ENCODE measurements around the gene BRCA1.

BRCA1 gene

GRCh38 chr17:43034894-43035293 is 90.3 kb downstream of the BRCA1 start:
- Mint-ChIP-seq H3K4me1 (peaks cover 59% of the 10 kb centered on the region), H3K27ac (peak overlapping the region; percentile 98), H3K27me3 (ENCODE audit: low read depth, poor library complexity) (peaks cover 5% of the 10 kb centered on the region), H3K4me3 (peak overlapping the region; percentile 76), H3K9me3 (no peaks in the 10 kb centered on the region), H3K36me3 (ENCODE audit: low read depth) (no peaks in the 10 kb centered on the region)
- TF ChIP-seq, protein P1, sequence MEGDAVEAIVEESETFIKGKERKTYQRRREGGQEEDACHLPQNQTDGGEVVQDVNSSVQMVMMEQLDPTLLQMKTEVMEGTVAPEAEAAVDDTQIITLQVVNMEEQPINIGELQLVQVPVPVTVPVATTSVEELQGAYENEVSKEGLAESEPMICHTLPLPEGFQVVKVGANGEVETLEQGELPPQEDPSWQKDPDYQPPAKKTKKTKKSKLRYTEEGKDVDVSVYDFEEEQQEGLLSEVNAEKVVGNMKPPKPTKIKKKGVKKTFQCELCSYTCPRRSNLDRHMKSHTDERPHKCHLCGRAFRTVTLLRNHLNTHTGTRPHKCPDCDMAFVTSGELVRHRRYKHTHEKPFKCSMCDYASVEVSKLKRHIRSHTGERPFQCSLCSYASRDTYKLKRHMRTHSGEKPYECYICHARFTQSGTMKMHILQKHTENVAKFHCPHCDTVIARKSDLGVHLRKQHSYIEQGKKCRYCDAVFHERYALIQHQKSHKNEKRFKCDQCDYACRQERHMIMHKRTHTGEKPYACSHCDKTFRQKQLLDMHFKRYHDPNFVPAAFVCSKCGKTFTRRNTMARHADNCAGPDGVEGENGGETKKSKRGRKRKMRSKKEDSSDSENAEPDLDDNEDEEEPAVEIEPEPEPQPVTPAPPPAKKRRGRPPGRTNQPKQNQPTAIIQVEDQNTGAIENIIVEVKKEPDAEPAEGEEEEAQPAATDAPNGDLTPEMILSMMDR (IDR thresholded peaks at IDR 0.05), result no peak
- DNase-seq, result no peak

DNA sequence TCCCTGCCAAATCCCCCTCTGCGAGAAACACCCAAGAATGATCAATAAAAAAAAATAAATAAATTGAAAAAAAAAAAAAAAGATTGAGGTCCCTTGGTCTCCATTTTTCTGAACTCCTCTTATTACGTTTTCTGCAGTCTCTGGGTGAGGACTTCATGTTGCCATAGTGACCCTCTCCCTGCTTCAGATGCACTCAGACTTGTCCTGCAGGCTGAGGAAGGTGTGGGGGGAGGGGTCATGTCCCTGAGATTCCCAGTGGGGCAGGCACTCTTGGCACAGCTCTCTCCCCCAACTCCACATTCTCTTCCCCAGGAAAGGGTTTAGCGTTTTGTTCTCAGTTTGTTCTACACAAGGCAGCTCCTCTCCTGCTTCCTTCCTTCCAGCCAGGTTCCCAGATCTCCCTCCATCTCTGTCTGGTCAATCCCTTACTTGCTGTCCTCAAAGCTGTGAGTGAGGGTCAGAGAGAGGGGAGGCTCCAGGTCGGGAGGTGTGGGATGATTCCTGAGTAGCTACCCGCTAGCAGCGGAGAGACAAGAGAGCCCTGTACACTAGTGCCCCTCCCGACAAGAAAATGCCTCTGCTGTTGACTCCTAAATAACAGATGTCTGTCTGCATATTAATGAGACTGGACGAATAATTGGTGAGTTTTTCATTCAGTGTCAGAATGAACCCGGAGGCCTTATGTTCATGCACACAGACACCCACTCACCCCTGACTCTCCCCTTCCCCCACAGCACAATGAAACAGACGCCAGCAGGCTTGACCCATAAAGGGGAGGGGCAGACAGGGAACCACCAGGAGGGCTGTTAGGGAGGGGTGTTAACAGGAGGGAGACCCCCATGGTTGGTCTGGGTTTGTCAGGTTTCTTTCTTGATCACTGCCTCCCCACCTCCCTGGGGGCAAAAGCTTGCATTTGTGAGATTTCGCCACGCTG is 90.9 kb downstream of the BRCA1 start:
- no peaks in the 10 kb centered on the region for H3K9me3 Mint-ChIP-seq
- H3K27me3 Mint-ChIP-seq (ENCODE audit: low read depth, poor library complexity), result peaks cover 5% of the 10 kb centered on the region
- H3K27ac Mint-ChIP-seq, result peak overlapping the region; percentile 98
- H3K4me3 Mint-ChIP-seq, result peak overlapping the region; percentile 76
- DNase-seq, result no peak
- H3K4me1 Mint-ChIP-seq, result peaks cover 66% of the 10 kb centered on the region
- no peaks in the 10 kb centered on the region for H3K36me3 Mint-ChIP-seq (ENCODE audit: low read depth)
- TF ChIP-seq, protein P1 (IDR thresholded peaks at IDR 0.05), result no peak

DNA sequence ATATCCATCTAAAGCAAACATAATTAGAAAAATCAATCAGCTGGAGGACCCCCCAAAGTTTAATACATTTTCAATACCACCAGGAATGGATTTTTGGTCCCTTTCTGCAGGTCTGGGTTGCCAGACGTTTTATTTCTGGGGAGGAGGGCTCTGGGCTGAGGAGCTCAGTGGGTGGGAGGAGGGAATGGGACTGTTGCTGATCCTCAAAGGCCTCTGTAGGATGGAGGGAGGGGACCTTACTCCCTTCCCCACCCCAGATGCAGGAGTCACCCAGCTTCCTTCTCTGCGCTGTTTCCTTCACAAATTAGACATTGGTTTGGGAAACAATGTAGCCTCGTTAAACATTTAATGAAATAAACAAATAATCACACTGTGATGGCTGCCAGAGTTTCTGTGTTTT is 93.5 kb downstream of the BRCA1 start:
- TF ChIP-seq, protein P1 (IDR thresholded peaks at IDR 0.05), result no peak
- no peak overlapping the region for H3K4me3 Mint-ChIP-seq
- H3K4me1 Mint-ChIP-seq, result peaks cover 83% of the 10 kb centered on the region
- peaks cover 5% of the 10 kb centered on the region for H3K27me3 Mint-ChIP-seq (ENCODE audit: low read depth, poor library complexity)
- DNase-seq, result no peak
- H3K9me3 Mint-ChIP-seq, result no peaks in the 10 kb centered on the region
- no peak overlapping the region for H3K27ac Mint-ChIP-seq
- no peaks in the 10 kb centered on the region for H3K36me3 Mint-ChIP-seq (ENCODE audit: low read depth)

GRCh38 chr17:43030137-43030767 is 94.9 kb downstream of the BRCA1 start:
- TF ChIP-seq, protein P1 (IDR thresholded peaks at IDR 0.05), result no peak
- Mint-ChIP-seq H3K9me3 (no peaks in the 10 kb centered on the region), H3K27me3 (ENCODE audit: low read depth, poor library complexity) (peaks cover 2% of the 10 kb centered on the region), H3K36me3 (ENCODE audit: low read depth) (no peaks in the 10 kb centered on the region), H3K27ac (peak overlapping the region; percentile 65), H3K4me1 (peaks cover 74% of the 10 kb centered on the region), H3K4me3 (no peak overlapping the region)
- DNase-seq, result no peak

GRCh38 chr17:43028221-43028861 is 96.8 kb downstream of the BRCA1 start:
- DNase-seq, result no peak
- Mint-ChIP-seq H3K27me3 (ENCODE audit: low read depth, poor library complexity) (no peaks in the 10 kb centered on the region), H3K27ac (peak overlapping the region; percentile 28), H3K36me3 (ENCODE audit: low read depth) (no peaks in the 10 kb centered on the region), H3K9me3 (no peaks in the 10 kb centered on the region), H3K4me3 (peak overlapping the region; percentile 56), H3K4me1 (peaks cover 64% of the 10 kb centered on the region)
- TF ChIP-seq, protein P1 (IDR thresholded peaks at IDR 0.05), result no peak
